NCI-H1092 treated with DMSO at 0.1 percent for 48 hours (cell line): ENCODE results near the gene SPECC1L.
A peak's percentile ranks its signal among the peaks of the same experiment; 100 is the strongest.

Experiments
- DNase-seq: peaks from one replicate; lab custom pipeline; 2025; lab: John Stamatoyannopoulos, UW

SPECC1L gene

DNA sequence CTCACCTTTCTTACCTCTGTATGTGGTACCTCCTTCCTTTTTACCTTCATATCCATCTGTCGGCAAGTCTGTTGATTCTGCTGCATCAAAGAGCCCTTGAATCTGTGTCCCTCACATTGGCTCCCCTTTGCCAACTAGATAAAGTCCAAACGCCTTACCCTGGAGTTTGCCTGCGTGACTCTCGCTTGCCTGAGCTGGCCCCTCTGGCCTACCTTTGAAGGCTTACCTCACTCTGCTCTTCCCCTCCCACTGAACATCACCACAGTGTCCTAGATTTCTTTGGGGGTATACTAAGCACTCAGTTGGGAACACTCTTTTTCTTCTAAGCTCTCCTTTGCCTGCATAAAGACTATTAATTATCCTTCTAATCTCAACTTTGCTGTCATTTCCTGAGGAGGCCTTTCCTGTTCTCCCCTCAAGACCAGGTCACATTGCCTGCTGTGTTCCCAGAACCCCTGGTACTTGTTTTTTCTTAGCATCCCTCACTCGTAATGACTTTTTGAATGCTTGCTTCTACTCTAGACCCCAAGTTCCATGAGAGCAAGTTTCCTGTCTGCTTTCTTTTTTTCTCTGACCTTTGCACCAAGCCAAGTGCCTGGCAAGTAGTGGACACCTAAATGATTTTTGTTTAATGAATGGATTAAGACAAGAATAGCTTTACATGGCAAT is 89.0 kb downstream of the SPECC1L start:
- no peak for DNase-seq

DNA sequence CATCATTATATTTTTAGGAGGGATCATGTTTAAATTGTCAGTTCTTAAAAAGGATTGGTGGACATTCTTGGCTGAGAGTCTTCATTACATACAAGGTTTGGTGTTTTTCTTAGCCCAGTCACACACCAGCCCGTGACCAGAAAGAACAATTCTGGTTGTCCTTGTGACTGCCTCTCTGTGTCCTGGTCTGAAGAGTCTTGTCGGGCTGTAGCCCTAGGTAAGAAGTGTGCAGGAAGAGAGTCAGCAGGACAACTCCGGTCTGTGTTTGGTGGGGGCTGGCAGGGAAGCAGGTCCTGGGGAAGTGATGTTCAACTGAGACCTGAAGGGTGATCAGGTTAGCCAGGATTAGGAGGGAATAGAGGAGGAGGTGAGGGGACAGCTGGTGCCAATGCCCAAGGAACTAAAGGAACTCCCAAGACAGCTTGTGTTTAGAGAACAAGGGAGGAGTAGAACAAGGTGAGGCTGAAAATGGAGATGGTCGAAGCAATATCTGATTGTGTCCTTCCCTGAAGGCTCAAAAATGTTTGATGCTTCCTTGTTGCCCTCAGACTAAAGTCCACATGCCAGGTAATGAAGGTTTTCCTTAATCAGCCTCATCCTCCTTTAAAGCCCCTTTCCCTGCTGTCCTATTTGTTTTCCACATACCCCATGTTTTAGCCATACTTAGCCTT is 91.5 kb downstream of the SPECC1L start:
- no peak for DNase-seq

DNA sequence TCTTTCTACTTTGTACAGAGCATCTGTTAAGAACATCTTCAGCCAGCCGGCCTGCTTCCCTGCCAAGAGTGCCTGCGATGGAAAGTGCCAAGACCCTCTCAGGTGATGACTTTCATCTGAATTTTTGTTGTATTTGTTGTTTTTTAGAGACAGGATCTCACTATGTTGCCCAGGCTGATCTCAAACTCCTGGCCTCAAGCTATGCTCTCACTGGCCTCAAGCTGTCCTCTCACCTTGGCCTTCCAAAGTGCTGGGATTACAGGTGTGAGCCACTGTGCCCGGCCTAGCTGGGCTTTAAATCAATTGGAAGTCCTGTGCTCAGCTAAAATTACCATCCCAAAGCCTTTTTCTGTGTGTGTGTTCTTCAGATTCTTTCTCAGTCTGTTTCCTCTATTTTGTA is 92.6 kb downstream of the SPECC1L start:
- DNase-seq: no peak

DNA sequence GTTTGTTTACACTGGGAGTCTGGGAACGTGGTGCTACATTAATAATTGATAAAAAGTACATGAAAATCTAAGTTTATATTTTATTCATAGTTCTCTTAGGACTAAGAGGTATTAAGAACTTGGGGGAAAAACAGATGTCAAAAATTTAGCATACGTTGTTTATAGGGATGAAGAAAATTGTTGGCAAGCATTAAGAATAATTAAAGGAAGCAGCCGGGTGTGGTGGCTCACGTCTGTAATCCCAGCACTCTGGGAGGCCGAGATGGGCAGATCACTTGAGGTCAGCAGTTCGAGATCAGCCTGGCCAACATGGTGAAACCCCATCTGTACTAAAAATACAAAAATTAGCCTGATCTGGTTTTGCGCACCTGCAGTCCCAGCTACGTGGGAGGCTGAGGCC is 96.1 kb downstream of the SPECC1L start:
- DNase-seq: no peak

DNA sequence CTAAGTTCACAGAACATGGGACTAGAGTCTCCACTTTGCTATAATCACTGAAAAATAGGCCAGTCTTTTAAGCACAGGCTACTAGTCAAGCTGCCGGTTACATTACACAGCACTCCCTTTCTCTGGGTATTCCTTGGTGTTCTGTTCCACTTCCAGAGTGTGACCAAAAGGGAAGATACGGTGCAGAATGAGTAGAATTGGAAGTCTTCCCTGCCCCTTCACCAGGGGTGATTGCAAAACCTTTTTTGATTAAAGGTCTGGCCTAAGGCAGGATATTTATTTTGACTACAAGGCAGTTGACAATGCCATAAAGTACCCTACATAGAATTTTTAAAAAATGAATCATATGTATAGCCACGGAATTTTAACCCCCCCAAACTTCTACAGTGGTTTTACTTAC is 97.2 kb downstream of the SPECC1L start:
- DNase-seq: no peak

DNA sequence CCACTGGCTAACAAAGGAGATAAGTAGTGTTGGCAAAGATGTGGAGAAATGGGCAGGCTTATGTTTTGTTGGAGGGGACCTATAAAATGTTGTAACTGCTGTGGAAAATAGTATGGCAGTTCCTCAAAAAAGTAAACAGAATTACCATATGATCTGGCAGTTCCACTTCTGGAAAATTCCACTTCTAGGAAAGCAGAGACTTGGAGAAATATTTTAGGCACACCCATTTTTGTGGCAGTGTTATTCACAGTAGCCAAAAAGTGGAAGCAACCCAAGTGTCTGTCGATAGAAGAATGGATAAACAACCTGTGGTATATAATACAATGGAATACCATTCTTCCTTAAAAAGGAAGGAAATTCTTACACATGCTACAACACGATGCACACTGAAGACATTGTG is 99.8 kb downstream of the SPECC1L start:
- DNase-seq: no peak

DNA sequence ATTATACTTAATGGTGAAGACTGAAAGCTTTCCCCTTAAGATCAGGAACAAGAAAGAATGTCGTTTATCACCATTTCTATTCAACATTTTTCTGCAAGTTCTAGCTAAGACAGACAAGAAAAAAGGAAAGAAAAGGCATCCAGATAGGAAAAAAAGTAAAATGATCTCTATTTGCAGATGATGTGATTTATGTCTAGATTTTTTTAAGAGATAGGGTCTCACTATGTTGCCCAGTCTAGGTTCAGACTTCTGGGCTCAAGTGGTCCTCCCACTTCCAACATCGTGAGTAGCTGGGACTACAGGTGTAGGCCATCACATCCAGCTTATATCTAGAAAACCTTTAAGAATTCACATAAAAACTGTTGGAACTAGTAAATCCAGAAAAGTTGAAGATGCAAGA is 105.4 kb downstream of the SPECC1L start:
- DNase-seq: no peak

DNA sequence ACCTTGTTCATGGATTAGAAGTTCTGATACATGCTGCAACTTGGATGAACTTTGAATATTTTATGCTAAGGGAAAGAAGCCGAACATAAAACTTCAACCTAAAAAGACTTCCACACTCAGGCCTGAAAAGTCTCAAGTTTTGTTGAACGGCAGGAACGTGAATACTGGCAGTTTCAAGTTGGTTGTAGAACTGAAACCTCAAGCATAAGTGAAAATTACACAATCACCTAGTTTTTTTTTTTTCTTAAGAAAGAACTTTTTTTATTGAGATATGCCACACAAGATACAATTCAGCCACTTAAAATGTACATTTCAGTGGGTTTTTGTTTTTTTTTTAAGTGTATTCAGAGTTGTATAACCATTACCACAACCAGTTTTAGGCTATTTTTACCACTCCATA is 106.0 kb downstream of the SPECC1L start:
- DNase-seq: no peak

DNA sequence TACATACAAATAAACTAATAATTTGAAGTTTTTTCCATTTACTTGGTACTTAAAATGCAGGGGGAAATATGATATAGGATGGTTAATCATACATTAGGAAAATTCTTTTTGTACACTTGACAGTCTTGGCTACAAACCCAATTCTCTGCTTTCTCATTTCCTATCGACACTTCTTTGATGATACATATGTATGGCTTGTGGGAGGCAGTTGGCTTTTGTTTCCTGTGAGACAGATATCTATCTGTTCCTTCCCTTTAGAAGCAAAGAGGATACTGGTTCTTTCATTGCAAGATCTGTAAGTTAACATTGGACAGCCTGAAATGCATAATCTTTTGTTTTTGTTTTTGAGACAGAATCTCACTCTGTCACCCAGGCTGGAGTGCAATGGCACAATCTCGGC is 108.9 kb downstream of the SPECC1L start:
- no peak for DNase-seq

DNA sequence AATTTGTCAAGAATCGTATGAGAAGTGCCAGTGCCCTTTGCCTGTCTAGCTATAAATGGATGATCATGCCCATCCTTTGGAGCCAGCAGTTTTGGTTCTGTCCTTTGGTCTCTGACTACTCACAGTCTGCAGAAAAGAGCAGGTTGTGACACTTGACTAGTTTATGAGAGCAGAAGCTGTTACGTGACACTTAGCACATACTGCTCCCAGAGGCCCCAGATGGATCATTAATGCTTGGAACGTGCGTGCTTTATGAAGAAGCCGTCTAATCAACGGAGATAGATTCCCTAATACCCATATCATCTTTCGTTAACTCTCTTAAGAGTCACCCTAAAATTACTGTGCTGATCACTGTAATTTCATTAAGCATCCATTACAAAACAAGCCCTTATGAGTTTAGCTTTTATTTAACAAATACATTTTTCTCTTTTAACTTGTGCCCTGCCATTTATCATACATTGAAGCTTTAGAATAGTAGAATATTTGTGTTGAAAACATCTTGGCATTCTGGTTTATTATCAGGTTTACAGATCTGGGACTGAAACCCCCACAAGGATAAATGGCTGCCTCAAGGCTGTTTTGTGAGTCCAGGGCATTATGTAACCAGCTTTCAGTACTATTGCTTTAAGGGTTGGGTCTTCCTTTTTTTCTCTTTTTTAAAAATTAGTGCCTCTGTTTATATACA is 109.7 kb downstream of the SPECC1L start:
- peak; percentile 69 for DNase-seq

DNA sequence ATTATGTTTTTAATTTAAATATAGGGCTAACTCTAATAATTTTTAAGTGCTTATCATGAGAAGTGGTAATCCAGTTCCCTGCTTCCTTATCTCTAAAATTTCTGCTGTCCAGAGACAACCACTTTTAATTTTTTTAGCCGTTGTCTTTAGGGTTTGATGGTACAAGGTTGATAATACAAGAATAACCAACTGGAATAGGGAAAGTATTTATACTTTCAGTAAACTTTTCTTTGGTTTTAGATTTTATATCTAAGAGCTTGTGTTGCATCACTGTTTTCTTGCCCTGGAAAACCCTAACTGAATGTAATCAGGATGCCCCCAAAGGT is 110.2 kb downstream of the SPECC1L start:
- no peak for DNase-seq

DNA sequence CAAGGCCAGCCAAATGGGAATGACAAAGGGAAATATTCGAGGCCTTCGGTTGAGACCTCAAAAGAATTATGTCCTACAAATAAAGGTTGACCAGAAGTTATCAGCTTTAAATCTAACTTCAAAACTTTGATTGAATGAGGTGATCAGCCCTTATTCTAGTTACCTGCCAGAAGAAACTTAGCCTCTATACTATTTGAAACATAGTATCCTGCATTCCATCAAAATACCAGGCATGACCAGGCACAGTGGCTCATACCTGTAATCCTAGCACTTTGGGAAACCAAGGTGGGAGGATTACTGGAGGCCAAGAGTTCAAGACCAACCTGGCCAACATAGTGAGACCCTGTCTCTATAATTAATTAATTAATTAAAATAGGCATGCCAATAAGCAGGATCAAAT is 112.4 kb downstream of the SPECC1L start:
- DNase-seq: no peak

DNA sequence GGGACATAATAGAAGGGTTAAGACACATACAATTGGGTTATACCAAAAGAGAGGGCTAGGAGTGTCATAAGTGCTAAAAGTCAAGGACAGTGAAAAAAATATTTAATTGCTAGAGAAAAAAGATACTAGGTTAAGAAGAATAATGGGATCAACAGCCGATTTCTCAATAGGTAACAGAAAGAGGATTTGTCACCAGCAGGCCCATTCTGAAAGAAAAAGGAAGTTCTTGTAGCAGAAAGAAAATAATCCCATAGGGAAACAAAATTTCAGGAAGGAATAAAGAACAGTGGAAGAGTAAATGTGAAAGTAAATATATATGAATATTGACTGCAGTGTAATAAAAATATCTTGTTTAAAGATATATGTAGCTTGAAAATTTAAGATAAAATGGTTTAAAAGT is 113.5 kb downstream of the SPECC1L start:
- no peak for DNase-seq

DNA sequence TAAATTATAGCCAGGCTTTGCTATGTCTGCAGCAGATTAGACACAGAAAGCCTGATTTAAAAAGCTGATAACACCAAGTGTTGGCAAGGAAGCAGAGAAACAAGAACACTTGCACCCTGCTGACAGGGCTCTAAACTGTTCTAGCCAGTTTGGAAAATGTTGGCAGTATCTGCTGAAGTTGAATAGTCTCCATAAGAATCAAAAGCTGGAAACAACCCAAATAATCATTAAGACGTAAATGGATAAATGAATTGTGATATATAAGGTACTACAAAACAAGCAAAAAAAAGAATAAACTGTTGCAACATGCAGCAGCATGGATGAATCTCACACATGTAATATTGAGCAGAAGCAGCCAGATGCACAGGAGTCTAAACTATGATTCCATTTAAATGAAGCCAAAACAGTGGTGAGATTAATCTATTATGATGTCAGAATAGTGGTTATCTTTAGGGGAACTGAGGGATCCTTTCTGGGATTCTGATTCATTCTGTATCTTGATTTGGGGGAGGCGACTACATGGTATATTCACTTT is 116.4 kb downstream of the SPECC1L start:
- no peak for DNase-seq

DNA sequence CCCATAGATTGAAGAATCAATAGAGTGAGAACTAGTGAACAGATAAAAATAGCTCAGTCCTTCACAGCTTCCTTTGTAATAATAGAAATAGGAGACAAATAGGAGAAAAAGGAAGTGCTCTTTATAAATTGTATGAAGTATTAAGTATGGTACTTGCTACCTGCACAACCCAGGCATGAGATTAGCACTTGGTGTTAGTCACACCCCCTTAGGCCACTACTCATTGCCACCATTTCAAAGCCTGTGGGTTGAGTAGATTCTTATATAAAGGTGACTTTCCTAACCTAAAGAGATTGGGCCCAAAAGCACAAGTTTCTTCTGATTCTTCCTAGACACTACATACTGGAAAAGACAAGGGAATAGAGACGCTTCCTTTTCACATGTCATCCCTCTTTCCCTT is 119.0 kb downstream of the SPECC1L start:
- DNase-seq: no peak

DNA sequence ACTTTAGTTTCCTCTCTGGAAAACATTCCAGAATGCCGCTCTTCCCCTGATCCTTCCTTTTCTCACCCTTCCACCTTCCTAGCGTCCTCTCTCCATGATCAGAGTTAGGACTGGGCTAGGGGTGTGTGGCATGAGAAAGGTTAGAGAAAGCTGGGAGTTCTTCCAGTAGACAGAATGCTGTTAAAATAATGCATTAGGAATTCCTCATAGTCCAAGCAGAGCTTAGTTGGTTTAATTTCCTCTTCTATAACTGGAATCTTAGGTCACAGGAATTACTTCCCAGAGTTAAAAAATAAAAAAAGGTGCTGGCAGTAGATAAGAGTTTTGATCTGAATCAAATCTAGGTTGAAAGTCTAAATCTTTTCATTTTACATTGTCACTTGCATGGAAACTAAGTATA is 119.5 kb downstream of the SPECC1L start:
- DNase-seq: no peak

DNA sequence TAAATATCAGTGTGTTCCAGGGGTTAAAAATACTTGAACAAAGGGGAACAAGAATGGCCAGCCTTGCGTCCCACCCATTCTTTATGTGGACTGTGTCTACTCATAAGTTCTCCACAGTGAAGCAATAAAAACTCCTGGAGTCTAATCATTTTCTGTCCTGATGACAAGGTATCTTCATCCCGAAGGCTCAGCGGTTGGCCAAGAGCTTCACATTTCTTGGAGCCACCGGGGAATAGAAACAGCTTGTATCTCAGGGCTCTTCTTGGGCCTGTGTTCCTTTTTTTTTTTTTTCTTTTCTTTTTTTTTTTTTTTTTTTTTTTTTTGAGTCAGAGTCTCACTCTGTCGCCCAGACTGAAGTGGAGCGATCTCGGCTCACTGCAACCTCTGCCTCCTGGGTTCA is 119.9 kb downstream of the SPECC1L start:
- no peak for DNase-seq

DNA sequence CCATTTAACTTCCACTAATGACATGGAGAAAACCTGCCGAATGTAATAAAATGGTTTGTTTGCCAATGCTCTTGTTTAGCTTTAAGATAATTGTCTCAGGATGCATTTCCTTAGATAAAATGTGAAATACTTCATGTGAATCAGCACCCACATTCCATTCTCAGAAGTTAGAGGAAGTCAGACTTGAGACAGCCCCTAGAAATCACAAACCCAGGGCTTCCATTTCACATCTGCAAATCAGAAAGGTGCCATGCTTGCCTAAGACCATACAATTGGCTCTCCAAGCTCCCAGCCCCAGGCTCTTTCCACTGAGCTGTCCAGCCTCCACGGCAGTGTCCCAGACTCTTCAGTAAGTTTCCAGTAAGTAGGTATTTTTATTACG is 121.2 kb downstream of the SPECC1L start:
- DNase-seq: no peak

DNA sequence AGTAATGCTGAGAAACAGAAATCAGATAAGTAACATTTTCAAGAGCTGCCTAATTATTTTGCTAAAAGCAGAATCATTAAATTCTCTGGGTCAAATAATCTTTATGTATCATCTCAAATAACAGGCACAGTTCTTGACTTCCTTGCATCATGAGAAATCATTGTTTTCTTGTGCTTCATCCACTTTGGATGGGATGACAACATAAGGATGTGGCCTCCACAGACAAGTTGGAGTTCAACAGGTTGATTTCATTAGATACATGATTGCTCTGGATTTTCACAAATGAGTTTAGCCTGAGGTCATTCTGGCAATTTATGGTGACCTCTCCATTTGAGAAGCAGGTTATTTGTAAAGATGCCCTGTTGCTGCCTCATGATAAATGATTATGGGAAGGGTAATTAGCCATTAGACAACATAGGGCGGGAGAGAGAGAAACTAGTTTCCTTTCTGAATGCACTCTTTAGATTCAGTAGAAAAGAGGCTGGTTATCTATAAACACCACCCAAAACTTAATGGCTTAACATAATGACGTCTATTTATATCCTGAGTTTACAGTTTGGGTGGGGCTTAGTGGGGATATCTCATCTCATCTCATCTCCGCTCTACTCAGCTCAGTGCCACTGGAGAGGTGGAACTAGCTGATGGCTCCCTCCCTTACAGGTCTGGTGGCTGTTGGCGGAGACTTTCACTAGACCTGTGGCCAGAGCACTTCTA is 121.7 kb downstream of the SPECC1L start:
- no peak for DNase-seq

DNA sequence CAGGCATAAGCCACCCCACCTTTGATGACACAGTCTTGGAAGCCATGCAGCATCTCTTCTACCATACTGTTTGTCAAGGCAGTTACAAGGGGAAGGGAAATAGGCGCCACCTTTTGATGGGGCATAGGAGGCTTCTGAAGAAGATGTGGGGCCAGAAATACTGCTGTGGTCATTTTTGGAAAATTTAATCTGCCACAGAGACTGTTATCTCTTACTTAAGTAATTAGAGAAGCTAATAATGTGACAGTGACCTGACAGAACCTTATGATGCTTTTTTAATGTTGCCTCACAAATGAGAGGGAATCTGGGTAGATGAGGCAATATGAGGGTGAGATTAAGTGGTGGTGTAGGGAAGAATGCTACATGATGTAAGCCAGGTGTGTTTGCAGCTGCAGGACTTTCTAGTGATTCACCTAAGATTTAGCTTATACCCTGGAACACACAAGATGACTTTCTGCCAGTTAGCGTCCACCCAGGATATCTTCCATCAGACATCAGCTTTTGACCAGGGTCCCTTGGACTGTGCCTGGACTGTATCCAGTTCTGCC is 122.5 kb downstream of the SPECC1L start:
- DNase-seq: no peak

DNA sequence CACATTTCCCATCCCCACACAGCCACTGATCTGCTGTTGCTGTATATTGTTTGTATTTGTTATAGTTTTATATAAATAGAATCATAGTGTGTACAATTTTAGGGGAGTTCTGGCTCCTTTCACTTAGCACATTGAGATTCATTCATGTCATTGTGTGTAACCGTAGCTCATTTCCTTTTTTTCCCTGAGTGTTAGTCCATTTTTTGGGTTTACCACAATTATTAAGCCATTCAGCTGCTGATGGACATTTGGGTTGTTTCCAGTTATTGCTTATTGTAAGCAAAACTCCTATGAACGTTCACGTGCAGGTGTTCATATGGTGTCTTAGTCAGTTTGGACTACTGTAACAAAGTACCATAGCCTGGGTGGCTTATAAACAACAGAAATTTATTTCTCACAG is 123.2 kb downstream of the SPECC1L start:
- no peak for DNase-seq

DNA sequence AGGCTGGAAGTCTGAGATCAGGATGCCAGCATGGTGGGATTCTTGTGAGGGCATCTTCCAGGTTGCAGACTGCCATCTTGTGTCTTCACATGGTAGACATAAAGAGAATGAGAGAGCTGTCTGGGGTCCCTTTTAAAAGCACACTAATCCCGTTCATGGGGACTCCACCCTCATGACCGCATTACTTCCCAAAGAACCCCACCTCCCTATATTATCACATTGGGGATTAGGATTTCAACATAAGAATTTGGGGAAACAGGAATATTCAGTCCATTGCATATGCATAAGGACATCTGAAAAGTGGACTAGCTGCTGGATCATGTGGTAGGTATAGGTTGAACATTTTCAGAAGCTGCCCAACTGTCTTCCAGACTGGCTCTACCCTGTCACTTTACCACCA is 123.6 kb downstream of the SPECC1L start:
- no peak for DNase-seq

DNA sequence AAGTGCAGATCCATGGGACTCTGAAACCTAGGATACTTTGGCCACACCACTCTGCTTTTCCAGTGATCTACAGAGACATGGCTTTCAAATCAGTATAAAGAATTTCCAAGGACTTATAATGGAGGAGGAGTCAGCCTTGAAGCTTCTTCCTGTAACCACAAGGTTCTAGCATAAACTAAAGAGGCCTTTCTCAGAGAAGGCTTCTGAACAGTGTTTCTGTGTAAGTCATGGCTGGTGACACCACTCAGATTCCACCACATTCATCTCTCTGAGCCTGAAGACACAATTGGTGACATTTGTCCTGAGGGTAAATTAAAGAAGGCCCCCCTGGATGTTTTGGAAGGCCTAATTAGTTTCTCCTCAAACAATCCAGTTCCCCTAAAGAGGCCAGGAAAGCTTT is 127.8 kb downstream of the SPECC1L start:
- no peak for DNase-seq
